Stimulated activated CD8-positive, alpha-beta memory T cell treated with anti-CD3 and anti-CD28 coated beads, Interleukin-4, amount 100 ng/mL, for 24 hours (primary cell): ENCODE measurements around the gene KIF21A.

Experiments
- DNase-seq: peaks from one replicate; pipeline ENCODE4 v3.0.0-alpha.2; 2020; ENCODE audit warnings: low read depth

KIF21A gene

DNA sequence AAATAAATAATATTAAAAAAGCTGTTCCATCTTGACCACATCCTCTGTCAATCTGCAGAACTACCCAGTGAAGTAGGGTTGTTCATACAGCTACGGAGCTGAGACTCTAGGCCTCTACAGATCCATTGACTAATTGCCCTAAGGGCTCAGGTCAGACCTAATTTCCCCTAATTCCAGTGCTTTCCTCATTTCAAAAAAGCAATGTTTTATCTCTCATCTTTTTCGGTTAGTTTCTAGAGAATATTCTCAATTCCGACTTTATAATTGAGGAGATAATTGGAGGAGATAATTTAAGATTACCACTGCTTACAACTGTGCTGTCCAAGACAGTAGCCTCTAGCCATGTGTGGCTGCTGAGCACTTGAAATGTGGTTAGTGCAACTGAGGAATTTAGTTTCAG is 167.1 kb downstream of the KIF21A start:
- no peak for DNase-seq

DNA sequence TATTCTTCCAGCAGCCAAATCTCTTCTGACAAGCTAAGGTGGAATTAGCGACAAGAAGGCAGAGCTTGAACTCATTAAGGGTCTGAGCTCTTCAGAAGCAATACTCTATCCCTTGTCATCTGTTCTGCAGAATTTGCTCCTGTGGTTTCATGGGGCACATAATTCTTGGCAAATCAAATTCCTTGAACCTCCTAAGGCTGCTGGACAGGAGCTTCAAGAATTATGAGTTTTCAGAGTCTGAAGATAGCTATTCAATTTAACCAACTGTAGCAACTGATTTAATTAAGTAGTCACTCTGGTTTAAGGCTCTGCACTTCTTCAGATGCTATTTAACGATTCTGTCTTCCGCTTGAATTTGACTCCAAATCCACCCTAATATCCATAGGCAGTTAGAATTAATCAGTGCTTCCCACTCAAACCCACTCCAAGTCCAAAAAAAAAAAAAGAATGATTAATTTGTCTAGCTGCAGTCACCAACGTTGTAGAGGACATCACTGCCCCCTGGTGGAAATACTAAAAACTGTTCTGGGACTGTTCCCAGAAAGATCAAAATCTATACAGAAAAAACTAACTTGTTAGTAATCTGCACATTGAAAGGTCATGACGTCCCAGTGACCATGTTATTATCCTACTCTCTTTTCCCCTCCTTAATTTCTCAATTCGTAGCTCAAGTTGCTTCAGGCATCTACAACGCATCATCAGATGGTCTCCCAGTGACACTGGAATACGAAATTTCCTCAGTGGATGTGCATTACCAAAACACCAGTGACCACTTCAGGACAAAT is 169.9 kb downstream of the KIF21A start:
- no peak for DNase-seq

DNA sequence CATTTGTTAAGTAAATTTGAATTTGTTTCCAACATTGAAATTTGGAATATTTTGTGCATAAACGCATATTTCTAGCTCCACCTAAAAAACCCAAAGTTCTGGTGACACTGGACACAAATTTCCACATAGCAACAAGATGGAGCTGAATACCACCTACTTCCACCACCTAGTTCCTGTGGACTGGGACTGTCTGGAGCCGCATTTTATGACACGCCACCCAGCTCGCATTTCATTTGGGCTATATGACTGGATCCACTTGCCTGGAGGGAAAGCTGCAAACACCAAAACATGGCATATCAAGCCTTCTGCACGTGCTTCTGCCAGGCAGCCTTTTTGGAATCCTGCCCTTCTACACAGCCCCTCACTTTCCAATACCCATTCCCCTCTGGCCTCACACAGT is 173.4 kb downstream of the KIF21A start:
- DNase-seq = no peak

DNA sequence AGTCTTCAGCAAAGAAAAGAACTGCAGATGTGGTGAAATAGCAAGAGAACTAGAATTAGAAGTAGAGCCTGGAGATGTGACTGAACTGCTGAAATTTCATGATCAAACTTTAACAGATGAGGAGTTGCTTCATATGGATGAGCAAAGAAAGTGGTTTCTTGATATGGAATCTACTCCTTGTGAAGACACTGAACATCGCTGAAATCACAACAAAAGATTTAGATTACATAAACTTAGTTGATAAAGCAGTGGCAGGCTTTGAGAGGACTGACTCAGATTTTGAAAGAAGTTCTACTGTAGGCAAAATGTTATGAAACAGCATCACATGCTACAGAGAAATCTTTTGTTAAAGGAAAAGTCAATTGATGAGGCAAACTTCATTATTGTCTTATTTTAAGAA is 175.0 kb downstream of the KIF21A start:
- no peak for DNase-seq

DNA sequence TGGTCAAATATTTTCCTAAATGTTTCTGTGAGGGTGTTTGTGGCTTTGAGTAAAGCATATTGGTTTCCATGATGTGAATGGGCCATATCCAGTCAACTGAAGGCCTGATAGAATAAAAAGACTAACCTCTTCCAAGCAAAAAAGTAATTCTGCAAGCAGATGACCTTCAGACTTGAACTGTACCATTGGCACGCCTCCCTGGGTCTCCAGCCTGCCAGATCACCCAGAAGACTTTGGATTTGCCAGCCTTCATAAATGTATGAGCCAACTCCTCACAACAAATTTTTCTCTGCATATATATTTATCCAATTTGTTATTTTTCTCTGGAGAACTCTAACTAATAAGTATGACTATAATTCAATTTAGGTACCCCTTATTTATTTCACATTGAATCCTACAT is 190.3 kb downstream of the KIF21A start:
- no peak for DNase-seq
